GM12878 (cell line): Measurements from ENCODE around the gene VAC14. TPM values are rescaled to one million over a fixed set of nuclear protein-coding genes. Genes with fewer than 3 reads are reported as not detected.

ENCODE experiments used
- ATAC-seq: fragments of 200-7000 bp; cut with Tn5 transposase; 3 replicates; pipeline ENCODE4 v1.9.1; 2020; ENCODE audit warnings: mild to moderate bottlenecking, moderate library complexity
- BruUV-seq: library from RNA; stranded (reverse); fragments of 400-500 nt; replicated peaks from 2 replicates; lab custom pipeline; 2021; lab: Mats Ljungman, UMichigan
- CTCF ChIA-PET: fragments of 300-600 bp; sonication (Branson Sonifier 250); formaldehyde crosslinking; extraction: SDS; loops from one replicate; lab custom pipeline; 2021; ENCODE audit warnings: inconsistent platforms; lab: Yijun Ruan, JAX
- POLR2A ChIA-PET: fragments of 350-600 bp; formaldehyde crosslinking; extraction: SDS; loops from one replicate; lab custom pipeline; 2021; ENCODE audit warnings: inconsistent platforms; lab: Charles Lee
- RAD21 ChIA-PET: fragments of 300-600 bp; sonication (Branson Sonifier 250); formaldehyde crosslinking; loops from one replicate; lab custom pipeline; 2023; ENCODE audit warnings: antibody characterized with exemption; ENCODE audit not compliant: unreplicated experiment; lab: Charles Lee
- SMC1A ChIA-PET: fragments of 300-600 bp; sonication (Branson Sonifier 250); formaldehyde crosslinking; loops from one replicate; lab custom pipeline; 2023; ENCODE audit not compliant: unreplicated experiment, uncharacterized antibody; lab: Charles Lee
- DNase-seq: peaks from one replicate; pipeline ENCODE4 v3.0.0-alpha.2; 2011; ENCODE audit warnings: low read depth, low spot score
- FAIRE-seq: peaks from 3 replicates; lab custom pipeline; 2011; peaks lifted over from hg19 to GRCh38; lab: Jason Lieb, UNC
- H2AFZ ChIP-seq: 2 replicates; pipeline ENCODE4 v1.6.0; 2011; ENCODE audit warnings: low read depth, low read length, control low read depth; ENCODE audit not compliant: control insufficient read depth
- H3K27ac ChIP-seq: 2 replicates; pipeline ENCODE4 v1.5.1; 2011; ENCODE audit warnings: control low read depth; ENCODE audit not compliant: control insufficient read depth, insufficient read depth
- H3K27me3 ChIP-seq, 2 experiments: replicated peaks in 1 of 2; 2 replicates each; pipeline versions ENCODE4 v1.6.0 to v1.6.1; 2011; ENCODE audit warnings: low read length in 1 of 2; ENCODE audit not compliant: control insufficient read depth in 2 of 2, insufficient read depth in 2 of 2
- H3K36me3 ChIP-seq, 2 experiments: 2 replicates each; pipeline ENCODE4 v1.5.1; 2011; ENCODE audit warnings: low read length in 1 of 2; ENCODE audit not compliant: control insufficient read depth in 2 of 2, insufficient read depth in 2 of 2
- H3K4me1 ChIP-seq: 2 replicates; pipeline ENCODE4 v1.6.1; 2011; ENCODE audit warnings: mild to moderate bottlenecking, low read length, moderate library complexity, mixed read lengths; ENCODE audit not compliant: control insufficient read depth, insufficient read depth
- H3K4me2 ChIP-seq: 2 replicates; pipeline ENCODE4 v1.6.0; 2011; ENCODE audit warnings: control low read depth; ENCODE audit not compliant: control insufficient read depth, insufficient read depth
- H3K4me3 ChIP-seq: fragments of 200-600 bp; sonication (generic); 2 replicates; pipeline ENCODE4 v1.5.1; 2016
- H3K79me2 ChIP-seq: 2 replicates; pipeline ENCODE4 v1.6.0; 2011; ENCODE audit warnings: low read length; ENCODE audit not compliant: control insufficient read depth, insufficient read depth
- H3K9ac ChIP-seq: 2 replicates; pipeline ENCODE4 v1.8.0; 2011; ENCODE audit warnings: low read length, control low read depth, mixed read lengths; ENCODE audit not compliant: control insufficient read depth, insufficient read depth
- H3K9me3 ChIP-seq: replicated peaks from 3 replicates; pipeline ENCODE4 v1.5.1; 2011; ENCODE audit warnings: mild to moderate bottlenecking, low read length; ENCODE audit not compliant: control insufficient read depth, insufficient read depth
- H4K20me1 ChIP-seq: 2 replicates; pipeline ENCODE4 v1.6.0; 2011; ENCODE audit not compliant: control insufficient read depth, insufficient read depth
- ATF7 ChIP-seq: fragments of 450-650 bp; IDR thresholded peaks from 2 replicates; pipeline ENCODE4 v1.6.1; 2016; ENCODE audit warnings: low read depth, mild to moderate bottlenecking
- BACH1 ChIP-seq: fragments of 450-650 bp; IDR thresholded peaks from 2 replicates; pipeline ENCODE4 v1.6.1; 2017; ENCODE audit warnings: mild to moderate bottlenecking, borderline replicate concordance
- BCL11A ChIP-seq: IDR thresholded peaks from 2 replicates; pipeline ENCODE4 v1.6.1; 2011; ENCODE audit warnings: low read depth, low read length
- CEBPZ ChIP-seq: fragments of 150-350 bp; IDR thresholded peaks from 2 replicates; pipeline ENCODE4 v1.6.1; 2016; ENCODE audit warnings: low read depth, low read length
- FOXK2 ChIP-seq: fragments of 450-650 bp; IDR thresholded peaks from 2 replicates; pipeline ENCODE4 v1.6.1; 2017; ENCODE audit warnings: mild to moderate bottlenecking, moderate library complexity
- WGBS: methylation state at CpG from one replicate; pipeline ENCODE4 v1.1.6; 2016; ENCODE audit warnings: low lambda C conversion rate; ENCODE audit not compliant: insufficient replicate concordance, insufficient coverage; ENCODE audit errors: missing lambda C conversion rate; 5-methylcytosine and 5-hydroxymethylcytosine counted together
- in situ Hi-C: fragments of 300-500 bp; cut with MboI; formaldehyde crosslinking; loops from 9 replicates; pipeline ENCODE4 v1.14.3; 2018; ENCODE audit warnings: mixed read lengths
- intact Hi-C: fragments of 100-400 bp; cut with micrococcal nuclease; formaldehyde crosslinking; loops from one replicate; pipeline ENCODE4 v1.14.2; 2022; ENCODE audit not compliant: unreplicated experiment
- polyA plus RNA-seq, 11 experiments: library from polyadenylated mRNA; depleted of rRNA in 4 of 11; unstranded in 6 of 11; stranded (reverse) in 5 of 11; fragments of >200 nt; fragmentation: Nextera tagmentation in 4 of 11; fragmentation: Illumina TruSeq in 1 of 11; extraction: Ambion mirVana in 4 of 11; extraction: Trizol in 1 of 11; gene quantifications; 1 replicate in 1 of 11; 2 replicates in 10 of 11; pipeline versions ENCODE4 v1.2.1 to v1.2.3, GENCODE V29; 2011 to 2016; ENCODE audit warnings: inconsistent platforms in 2 of 11, missing spikeins in 2 of 11, low read depth in 1 of 11
- total RNA-seq, 4 experiments: library from RNA; depleted of rRNA in 3 of 4; stranded (reverse); fragments of >200 nt in 3 of 4; fragmentation: Illumina TruSeq in 1 of 4; extraction: Trizol in 1 of 4; gene quantifications; 2 replicates each; pipeline versions ENCODE4 v1.2.1 to v1.2.3, GENCODE V29; 2013 to 2021

The VAC14 gene
- total and polyA plus RNA-seq, 10 of the 15 experiments (the other 5 are each of a cell fraction or from before 2014, with no cell fraction given), result 1.3 to 45.5 (median 25.5) TPM

DNA sequence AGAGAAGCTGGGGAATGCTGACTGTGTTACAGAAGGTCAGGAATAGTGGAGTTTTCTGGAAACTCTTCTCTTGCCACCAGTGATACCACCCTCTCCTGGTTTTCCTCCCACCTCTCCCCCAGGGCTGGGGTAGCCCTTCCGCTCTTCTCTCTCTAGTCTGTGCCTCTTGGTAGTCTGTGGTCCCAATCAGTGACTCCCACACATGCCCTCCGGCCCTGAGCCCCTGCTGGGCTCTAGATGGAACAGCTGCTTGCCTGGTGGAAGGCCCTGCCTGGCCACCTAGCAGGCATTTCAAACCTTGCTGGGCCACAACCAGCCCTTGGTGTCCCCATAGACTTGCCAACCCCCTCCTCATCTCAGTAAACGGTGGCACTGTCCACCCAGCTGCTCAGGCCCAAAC is 99.9 kb downstream of the VAC14 start (continued):
- TF ChIP-seq CEBPZ, result no peak
- no peak for TF ChIP-seq BACH1
- TF ChIP-seq FOXK2, result no peak
- no peak for TF ChIP-seq ATF7

GRCh38 chr16:70700101-70701020 is 100.6 kb downstream of the VAC14 start:
- RAD21 ChIA-PET, result no interaction called here
- Histone ChIP-seq H2AFZ (no peak overlapping the region), H3K27me3 (no peaks in the 10 kb centered on the region), H3K27ac (no peak overlapping the region), H3K79me2 (no peaks in the 10 kb centered on the region), H3K36me3 (no peaks in the 10 kb centered on the region; a peak in 3 of 4 replicates), H3K9ac (no peak overlapping the region), H3K4me1 (no peaks in the 10 kb centered on the region), H3K4me2 (no peak overlapping the region), H4K20me1 (no peaks in the 10 kb centered on the region), H3K4me3 (no peak overlapping the region), H3K9me3 (no peaks in the 10 kb centered on the region)
- no TSS peak for BruUV-seq
- ATAC-seq, result no peak
- no peak for TF ChIP-seq BCL11A
- DNase-seq, result no peak
- intact Hi-C loops, result no loop called here
- POLR2A ChIA-PET, result no interaction called here
- 92% methylated on average over 30 of the region's 30 CpGs for WGBS
- in situ Hi-C loops, result no loop called here
- CTCF ChIA-PET, result no interaction called here
- SMC1A ChIA-PET, result no interaction called here
- FAIRE-seq, result no peak
